HCT116 (cell line): ENCODE data around the gene KCNQ4. TPM values are rescaled to one million over a fixed set of nuclear protein-coding genes. Genes with fewer than 3 reads are reported as not detected.

ENCODE experiments used
- ATAC-seq: fragments of 200-7000 bp; cut with Tn5 transposase; 2 replicates; pipeline ENCODE4 v1.9.1; 2020; ENCODE audit warnings: mild to moderate bottlenecking, moderate library complexity
- BruUV-seq: library from RNA; stranded (reverse); fragments of 400-500 nt; replicated peaks from 2 replicates; lab custom pipeline; 2021; lab: Mats Ljungman, UMichigan
- CTCF ChIA-PET: fragments of 300-600 bp; sonication (Branson Sonifier 250); formaldehyde crosslinking; loops from one replicate; lab custom pipeline; 2021; ENCODE audit warnings: antibody characterized with exemption; lab: Charles Lee
- POLR2A ChIA-PET: fragments of 300-600, 350-600 bp; sonication (Branson Sonifier 250); formaldehyde crosslinking; loops from one replicate; lab custom pipeline; 2021; ENCODE audit warnings: antibody characterized with exemption; lab: Charles Lee
- RAD21 ChIA-PET, 2 experiments: fragments of 300-600 bp; sonication (Branson Sonifier 250); formaldehyde crosslinking; loops; one replicate each; lab custom pipeline; 2023; ENCODE audit warnings: low total read pairs in 2 of 2; ENCODE audit not compliant: uncharacterized antibody in 2 of 2, unreplicated experiment in 2 of 2, low non-redundant PET in 1 of 2; lab: Charles Lee
- DNase-seq: peaks from one replicate; pipeline ENCODE4 v3.0.0-alpha.2; 2010; ENCODE audit warnings: low read depth, low spot score
- H2AFZ ChIP-seq: fragments of 200-600 bp; shearing (Covaris generic), sonication (generic); 2 replicates; pipeline ENCODE4 v1.6.1; 2017; ENCODE audit warnings: low read depth, mixed run types, mixed read lengths, antibody characterized with exemption, low read length; ENCODE audit not compliant: poor library complexity, severe bottlenecking
- H3K27ac ChIP-seq: 2 replicates; pipeline ENCODE4 v1.5.1; 2012; ENCODE audit warnings: low read depth, low read length
- H3K27me3 ChIP-seq: fragments of 200-600 bp; sonication (generic); 2 replicates; pipeline ENCODE4 v1.6.1; 2016; ENCODE audit warnings: mixed run types, low read length, mixed read lengths; ENCODE audit not compliant: insufficient read depth
- H3K36me3 ChIP-seq, 2 experiments: fragments of 200-500 bp in 1 of 2; fragments of 200-600 bp in 1 of 2; sonication (Bioruptor generic) in 1 of 2; sonication (generic) in 1 of 2; 2 replicates each; pipeline versions ENCODE4 v1.5.1 to v1.6.1; 2014 to 2016; ENCODE audit warnings: low read length in 2 of 2, inconsistent platforms in 1 of 2, mixed read lengths in 1 of 2, mixed run types in 1 of 2; ENCODE audit not compliant: insufficient read depth in 2 of 2, control insufficient read depth in 1 of 2
- H3K4me1 ChIP-seq, 2 experiments: fragments of 200-600 bp in 1 of 2; sonication (generic) in 1 of 2; 2 replicates each; pipeline versions ENCODE4 v1.5.1 to v1.6.1; 2012 to 2017; ENCODE audit warnings: low read length in 2 of 2, inconsistent platforms in 1 of 2, mild to moderate bottlenecking in 1 of 2, mixed read lengths in 1 of 2, mixed run types in 1 of 2, moderate library complexity in 1 of 2; ENCODE audit not compliant: insufficient read depth in 2 of 2, control insufficient read depth in 1 of 2
- H3K4me2 ChIP-seq: fragments of 200-600 bp; sonication (generic); 2 replicates; pipeline ENCODE4 v1.6.1; 2017; ENCODE audit warnings: mixed run types, low read length, mixed read lengths
- H3K4me3 ChIP-seq, 2 experiments: fragments of 200-600 bp in 1 of 2; sonication (generic) in 1 of 2; replicated peaks in 1 of 2; 2 replicates each; pipeline ENCODE4 v1.5.1; 2011 to 2016; ENCODE audit warnings: low read length in 2 of 2, control low read depth in 1 of 2, low read depth in 1 of 2, mild to moderate bottlenecking in 1 of 2, mixed read lengths in 1 of 2, mixed run types in 1 of 2
- H3K79me2 ChIP-seq: fragments of 200-600 bp; sonication (generic); 2 replicates; pipeline ENCODE4 v1.6.1; 2017; ENCODE audit warnings: mild to moderate bottlenecking, mixed run types, low read length, moderate library complexity, mixed read lengths; ENCODE audit not compliant: insufficient read depth
- H3K9ac ChIP-seq: fragments of 200-600 bp; sonication (generic); 2 replicates; pipeline ENCODE4 v1.6.1; 2016; ENCODE audit warnings: low read length, mixed read lengths
- H3K9me2 ChIP-seq: fragments of 200-600 bp; sonication (generic), shearing (Covaris generic); 2 replicates; pipeline ENCODE4 v1.6.1; 2017; ENCODE audit warnings: mixed run types, mild to moderate bottlenecking, moderate library complexity; ENCODE audit not compliant: insufficient read depth
- H3K9me3 ChIP-seq, 2 experiments: fragments of 200-500 bp in 1 of 2; fragments of 200-600 bp in 1 of 2; sonication (Bioruptor generic) in 1 of 2; sonication (generic) in 1 of 2; 2 replicates each; pipeline ENCODE4 v1.6.1; 2014 to 2017; ENCODE audit warnings: low read length in 2 of 2, mixed read lengths in 2 of 2, inconsistent platforms in 1 of 2, low read depth in 1 of 2, mild to moderate bottlenecking in 1 of 2, mixed run types in 1 of 2, moderate library complexity in 1 of 2; ENCODE audit not compliant: control insufficient read depth in 1 of 2, insufficient read depth in 1 of 2
- H4K20me1 ChIP-seq: fragments of 200-600 bp; sonication (generic), shearing (Covaris generic); 2 replicates; pipeline ENCODE4 v1.6.1; 2017; ENCODE audit warnings: mixed run types, mild to moderate bottlenecking, moderate library complexity; ENCODE audit not compliant: insufficient read depth
- CBX3 ChIP-seq: IDR thresholded peaks from 2 replicates; pipeline ENCODE4 v1.6.1; 2012; ENCODE audit warnings: low read depth
- CEBPB ChIP-seq: IDR thresholded peaks from 2 replicates; pipeline ENCODE4 v1.6.1; 2012; ENCODE audit warnings: low read depth
- CTCF ChIP-seq, 3 experiments: fragments of 200-600 bp in 1 of 3; sonication (generic) in 1 of 3; IDR thresholded peaks in 2 of 3; conservative IDR thresholded peaks in 1 of 3; 2 replicates each; pipeline ENCODE4 v1.5.1; 2012 to 2017; ENCODE audit warnings: low read depth in 2 of 3, low read length in 2 of 3, antibody characterized with exemption in 1 of 3, borderline replicate concordance in 1 of 3, control low read depth in 1 of 3, mild to moderate bottlenecking in 1 of 3, mixed read lengths in 1 of 3, mixed run types in 1 of 3, moderate library complexity in 1 of 3; ENCODE audit not compliant: insufficient read depth in 1 of 3
- EGR1 ChIP-seq: IDR thresholded peaks from 2 replicates; pipeline ENCODE4 v1.6.1; 2012; ENCODE audit warnings: low read depth
- EZH2 ChIP-seq: fragments of 200-600 bp; sonication (generic); IDR thresholded peaks from 2 replicates; pipeline ENCODE4 v1.6.1; 2017; ENCODE audit warnings: antibody characterized with exemption, mixed run types
- EZH2phosphoT487 ChIP-seq: fragments of 200-600 bp; IDR thresholded peaks from 2 replicates; pipeline ENCODE4 v1.6.1; 2018; ENCODE audit warnings: antibody characterized with exemption, borderline replicate concordance
- POLR2A ChIP-seq: IDR thresholded peaks from 2 replicates; pipeline ENCODE4 v1.7.0; 2011; ENCODE audit warnings: borderline replicate concordance; ENCODE audit not compliant: insufficient read depth, insufficient read length; ENCODE audit errors: extremely low read depth
- POLR2AphosphoS5 ChIP-seq: IDR thresholded peaks from 2 replicates; pipeline ENCODE4 v1.6.1; 2011; ENCODE audit warnings: mild to moderate bottlenecking, low read depth, low read length, moderate library complexity
- SIN3A ChIP-seq: IDR thresholded peaks from 2 replicates; pipeline ENCODE4 v1.6.1; 2012; ENCODE audit warnings: low read depth
- SP1 ChIP-seq: IDR thresholded peaks from 2 replicates; pipeline ENCODE4 v1.6.1; 2012; ENCODE audit warnings: low read depth
- SRF ChIP-seq: IDR thresholded peaks from 2 replicates; pipeline ENCODE4 v1.6.1; 2012; ENCODE audit warnings: low read depth
- TCF7L2 ChIP-seq: IDR thresholded peaks from 2 replicates; pipeline ENCODE4 v1.7.0; 2011; ENCODE audit warnings: borderline replicate concordance, inconsistent platforms; ENCODE audit not compliant: insufficient read depth, insufficient read length; ENCODE audit errors: extremely low read depth
- YY1 ChIP-seq: IDR thresholded peaks from 2 replicates; pipeline ENCODE4 v1.6.1; 2011; ENCODE audit warnings: low read length, low read depth, moderate library complexity, mild to moderate bottlenecking; ENCODE audit not compliant: insufficient replicate concordance; ENCODE audit errors: extremely low read depth
- ZBTB33 ChIP-seq: IDR thresholded peaks from 2 replicates; pipeline ENCODE4 v1.6.1; 2011; ENCODE audit warnings: mild to moderate bottlenecking, low read length, moderate library complexity; ENCODE audit not compliant: insufficient replicate concordance; ENCODE audit errors: extremely low read depth
- intact Hi-C: fragments of 100-400 bp; cut with micrococcal nuclease; formaldehyde crosslinking; loops from 2 replicates; pipeline ENCODE4 v1.10.0; 2022
- total RNA-seq: library from RNA; stranded (reverse); gene quantifications from one replicate; pipeline ENCODE4 v1.2.1, GENCODE V29; 2021; ENCODE audit not compliant: unreplicated experiment

The KCNQ4 gene
- total RNA-seq, 1 experiment from 2014 or later, result 4.1 TPM

- TF ChIP-seq SP1 (no peak), CBX3 (no peak), POLR2A (no peak)
Measured at GRCh38 chr1:40734882-40735628, 48.5 kb upstream of the KCNQ4 start (continued).

GRCh38 chr1:40736085-40736531, 47.5 kb upstream of the KCNQ4 start:
- no peak overlapping the region for H2AFZ ChIP-seq

More at GRCh38 chr1:40736085-40736531, 47.5 kb upstream of the KCNQ4 start:
- TF ChIP-seq CBX3, result no peak
- no peak for TF ChIP-seq EGR1
- no peak for TF ChIP-seq POLR2AphosphoS5
- no peak for TF ChIP-seq SRF
- no peak for TF ChIP-seq TCF7L2
- no peak for TF ChIP-seq YY1
- TF ChIP-seq SIN3A, result no peak
- no peak for TF ChIP-seq EZH2
- TF ChIP-seq CTCF (IDR thresholded peaks at IDR 0.05 in 2 of 3, conservative IDR thresholded peaks at IDR 0.05 in 1 of 3; ENCODE audit: borderline replicate concordance in 1 of 3, insufficient read depth in 1 of 3, low read depth in 2 of 3, low read length in 2 of 3), result no peak
- TF ChIP-seq CEBPB, result no peak
- TF ChIP-seq EZH2phosphoT487, result no peak
- TF ChIP-seq ZBTB33, result no peak
- Histone ChIP-seq H3K9me2 (no peaks in the 10 kb centered on the region), H3K4me3 (no peak overlapping the region), H3K27ac (no peak overlapping the region), H3K9me3 (no peaks in the 10 kb centered on the region), H4K20me1 (no peaks in the 10 kb centered on the region), H3K9ac (no peak overlapping the region), H3K79me2 (peaks cover 53% of the 10 kb centered on the region), H3K36me3 (peaks cover 2 to 14% of the 10 kb centered on the region in 2 experiments; a peak in 2 of 4 replicates), H3K4me1 (0 out of 4 replicates have a peak, but pooled peaks cover 0 to 2% of the 10 kb centered on the region in 2 experiments), H3K27me3 (no peaks in the 10 kb centered on the region), H3K4me2 (no peak overlapping the region)
- no peak for ATAC-seq
- intact Hi-C loops, result no loop called here
- POLR2A ChIA-PET, result interaction anchor here (0.8 kb wide), 1 partner anchor 45 kb away, joined by 3 read pairs; the partner anchor contains the start of gene NFYC
- no TSS peak for BruUV-seq
- RAD21 ChIA-PET, result no interaction called here
- CTCF ChIA-PET, result no interaction called here
- DNase-seq, result no peak
